A204.1 (cell line): ENCODE measurements around the gene TBC1D14.
"Not testable (repeated sequence)": the region's sequence is repeated elsewhere in the genome, so short reads cannot be mapped to it uniquely, and the experiment has no call there.

Source experiments
- FAIRE-seq: peaks from 2 replicates; lab custom pipeline; 2012; peaks lifted over from hg19 to GRCh38; lab: Jason Lieb, UNC

TBC1D14 gene

GRCh38 chr4:6891436-6892170 is 18.0 kb upstream of the TBC1D14 start:
- FAIRE-seq, result no peak

GRCh38 chr4:6892190-6892908 is 17.3 kb upstream of the TBC1D14 start:
- FAIRE-seq, result no peak

- FAIRE-seq, result no peak
Measured at GRCh38 chr4:6892909-6893202, 16.8 kb upstream of the TBC1D14 start.

GRCh38 chr4:6893449-6894085 is 16.1 kb upstream of the TBC1D14 start:
- no peak for FAIRE-seq

GRCh38 chr4:6894086-6894478 is 15.5 kb upstream of the TBC1D14 start:
- FAIRE-seq, result no peak

GRCh38 chr4:6894528-6895498 is 14.8 kb upstream of the TBC1D14 start:
- no peak for FAIRE-seq

GRCh38 chr4:6896035-6896434 is 13.6 kb upstream of the TBC1D14 start:
- FAIRE-seq, result no peak

GRCh38 chr4:6898763-6899162 is 10.9 kb upstream of the TBC1D14 start:
- no peak for FAIRE-seq

GRCh38 chr4:6900181-6900812 is 9.3 kb upstream of the TBC1D14 start:
- FAIRE-seq, result no peak

GRCh38 chr4:6900956-6901355 is 8.7 kb upstream of the TBC1D14 start:
- no peak for FAIRE-seq

GRCh38 chr4:6901669-6902317 is 7.8 kb upstream of the TBC1D14 start:
- FAIRE-seq, result no peak

- no peak for FAIRE-seq
Measured at GRCh38 chr4:6902318-6903042, 7.1 kb upstream of the TBC1D14 start.

GRCh38 chr4:6905516-6906445 is 3.8 kb upstream of the TBC1D14 start:
- no peak for FAIRE-seq

GRCh38 chr4:6906486-6906885 is 3.1 kb upstream of the TBC1D14 start:
- not testable (repeated sequence) for FAIRE-seq

- no peak for FAIRE-seq
Measured at GRCh38 chr4:6907658-6908191, 1.9 kb upstream of the TBC1D14 start.

- no peak for FAIRE-seq
Measured at GRCh38 chr4:6908432-6909112, 1.1 kb upstream of the TBC1D14 start.

- FAIRE-seq, result no peak
Measured at GRCh38 chr4:6909970-6910339, 329 bp downstream of the TBC1D14 start.

GRCh38 chr4:6910340-6910959 is 824 bp downstream of the TBC1D14 start:
- FAIRE-seq, result no peak
